ENCODE measurements around the gene STRIP1. TPM values are rescaled to one million over a fixed set of nuclear protein-coding genes. Genes with fewer than 3 reads are reported as not detected.

Gene STRIP1
- total and polyA plus RNA-seq, 2 of the 8 experiments (the other 6 are each of a cell fraction or from before 2014, with no cell fraction given) = 21.3 to 45.6 TPM

DNA sequence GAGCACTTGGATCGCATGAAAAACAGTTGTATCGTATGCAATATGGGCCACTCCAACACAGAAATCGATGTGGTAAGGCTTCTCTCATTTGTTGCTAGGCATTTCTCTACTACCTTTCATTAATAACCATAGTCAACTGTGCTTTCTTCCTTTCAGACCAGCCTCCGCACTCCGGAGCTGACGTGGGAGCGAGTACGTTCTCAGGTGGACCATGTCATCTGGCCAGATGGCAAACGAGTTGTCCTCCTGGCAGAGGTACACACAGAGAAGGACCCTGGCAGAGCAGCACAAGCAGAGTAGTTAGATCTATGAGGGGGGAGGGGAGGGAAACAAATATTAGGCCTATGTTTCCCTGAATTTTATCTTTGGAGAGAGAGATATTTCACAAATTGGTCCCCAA lies 16.0 kb upstream of the STRIP1 start:
- H4K8ac ChIP-seq (ENCODE audit: extremely low read depth, insufficient read depth, low read length) = no peak overlapping the region
- no peak overlapping the region for H3K27ac ChIP-seq (ENCODE audit: low read depth, low read length)
- H4K20me1 ChIP-seq (replicated peaks in 1 of 2; ENCODE audit: control insufficient read depth in 1 of 2, insufficient read depth in 2 of 2, low read length in 2 of 2) = peaks cover 0 to 2% of the 10 kb centered on the region in 2 experiments
- H2AFZ ChIP-seq (ENCODE audit: low read length) = no peak overlapping the region
- no peaks in the 10 kb centered on the region for H3K79me2 ChIP-seq (ENCODE audit: control insufficient read depth in 1 of 2, insufficient read depth in 2 of 2, low read length in 2 of 2)
- H2BK15ac ChIP-seq (ENCODE audit: low read length) = no peak overlapping the region
- H2BK20ac ChIP-seq (ENCODE audit: low read length) = no peak overlapping the region
- no peaks in the 10 kb centered on the region for H3K4me1 ChIP-seq (replicated peaks in 1 of 4; ENCODE audit: control insufficient read depth in 3 of 4, insufficient read depth in 4 of 4, low read length in 3 of 4)
- H2AK5ac ChIP-seq (ENCODE audit: low read depth, low read length) = no peak overlapping the region
- no peak overlapping the region for H3K18ac ChIP-seq (ENCODE audit: extremely low read depth, low read length)
- no peak overlapping the region for H4K5ac ChIP-seq (ENCODE audit: insufficient read length, low read depth, low read length)
- H3K4me3 ChIP-seq (ENCODE audit: extremely low read depth in 1 of 4, insufficient read depth in 2 of 4, low read depth in 3 of 4, low read length in 4 of 4) = no peak overlapping the region
- no peak overlapping the region for H2BK120ac ChIP-seq (replicated peaks; ENCODE audit: low read depth, low read length)
- FAIRE-seq (no peak), DNase-seq (ENCODE audit: low read depth in 1 of 2, low spot score in 2 of 2) (no peak)
- H3K4ac ChIP-seq (replicated peaks; ENCODE audit: insufficient read length, low read depth, low read length) = no peak overlapping the region
- H3K23ac ChIP-seq (ENCODE audit: insufficient read length) = no peak overlapping the region
- no peaks in the 10 kb centered on the region for H3K79me1 ChIP-seq (ENCODE audit: low read depth, low read length)
- no peaks in the 10 kb centered on the region for H3K9me3 ChIP-seq (ENCODE audit: insufficient read depth in 2 of 2, low read depth in 1 of 2, low read length in 1 of 2)
- no peak overlapping the region for H3K56ac ChIP-seq (replicated peaks; ENCODE audit: insufficient read length, low read depth, low read length)
- no peak overlapping the region for H3K9ac ChIP-seq (replicated peaks in 1 of 4; ENCODE audit: extremely low read depth in 1 of 4, low read depth in 3 of 4, low read length in 3 of 4)
- peaks cover 36 to 90% (median 81%) of the 10 kb centered on the region in 4 experiments for H3K36me3 ChIP-seq (ENCODE audit: control insufficient read depth in 2 of 4, insufficient read depth in 4 of 4, low read length in 3 of 4)
- no peak overlapping the region for H4K91ac ChIP-seq (replicated peaks; ENCODE audit: insufficient read length, low read length)
- no peak overlapping the region for H2BK12ac ChIP-seq (ENCODE audit: low read depth, low read length)
- no peaks in the 10 kb centered on the region for H3K27me3 ChIP-seq (replicated peaks in 1 of 4; ENCODE audit: control insufficient read depth in 3 of 4, extremely low read depth in 1 of 4, insufficient read depth in 3 of 4, low read length in 3 of 4)
- CTCF ChIA-PET (ENCODE audit: partially characterized antibody) = interaction anchor here (1.1 to 2.2 kb wide), 3 partner anchors 10 to 94 kb away, joined by 3 to 9 read pairs (median 5); no protein-coding TSS in a partner anchor
- POLR2A ChIA-PET (ENCODE audit: partially characterized antibody) = interaction anchor here (1.1 kb wide), 1 partner anchor 15 kb away, joined by 3 read pairs; no protein-coding TSS in a partner anchor
- H2BK5ac ChIP-seq (ENCODE audit: low read depth, low read length) = no peak overlapping the region
- no peaks in the 10 kb centered on the region for H3K23me2 ChIP-seq (ENCODE audit: low read depth, low read length)
- no peak overlapping the region for H3K14ac ChIP-seq (ENCODE audit: insufficient read length)
- 96% methylated on average over 9 of the region's 9 CpGs; no CpG with 5 or more reads in 1 of the 2 experiments for WGBS, 2 experiments (ENCODE audit: extremely low coverage in 1 of 2, insufficient coverage in 1 of 2, insufficient read length in 1 of 2, insufficient replicate concordance in 2 of 2, low coverage in 1 of 2, low lambda C conversion rate in 2 of 2, missing lambda C conversion rate in 1 of 2)
- no peak overlapping the region for H3K4me2 ChIP-seq (ENCODE audit: insufficient read depth in 1 of 2, low read depth in 2 of 2, low read length in 2 of 2)
- TF ChIP-seq ASH2L (IDR thresholded peaks at IDR 0.05; ENCODE audit: low read length) (no peak), NANOG (IDR thresholded peaks at IDR 0.05; ENCODE audit: insufficient read depth, low read depth, low read length, poor library complexity, severe bottlenecking) (no peak), JUN (IDR thresholded peaks at IDR 0.05; ENCODE audit: low read depth, low read length) (no peak), TCF12 (IDR thresholded peaks at IDR 0.05; ENCODE audit: low read depth, low read length) (no peak), RNF2 (IDR thresholded peaks at IDR 0.05; ENCODE audit: borderline replicate concordance, low read depth, low read length, missing control alignments, poor library complexity, severe bottlenecking) (no peak), GTF2F1 (IDR thresholded peaks at IDR 0.05; ENCODE audit: borderline replicate concordance, low read depth, low read length) (no peak), BACH1 (IDR thresholded peaks at IDR 0.05; ENCODE audit: low read length) (no peak), SP1 (IDR thresholded peaks at IDR 0.05; ENCODE audit: low read depth, low read length) (no peak), YY1 (IDR thresholded peaks at IDR 0.05; ENCODE audit: low read depth, low read length) (no peak), RFX5 (IDR thresholded peaks at IDR 0.05; ENCODE audit: borderline replicate concordance, low read depth, low read length) (no peak), SAP30 (IDR thresholded peaks at IDR 0.05; ENCODE audit: insufficient read depth, insufficient replicate concordance, low read length) (no peak), SP2 (IDR thresholded peaks at IDR 0.05; ENCODE audit: low read length) (no peak)
